Endothelial cell of umbilical vein (primary cell): ENCODE data around the gene VKORC1. TPM values are rescaled to one million over a fixed set of nuclear protein-coding genes. Genes with fewer than 3 reads are reported as not detected.

Source experiments
- BruUV-seq: library from RNA; stranded (reverse); fragments of 400-500 nt; replicated peaks from 2 replicates; lab custom pipeline; 2021; lab: Mats Ljungman, UMichigan
- CTCF ChIA-PET: fragments of 300-600, 350-600 bp; sonication (Branson Sonifier 250); formaldehyde crosslinking; loops from one replicate; lab custom pipeline; 2021; ENCODE audit warnings: antibody characterized with exemption, inconsistent platforms; lab: Charles Lee
- POLR2A ChIA-PET: fragments of 300-600, 350-600 bp; sonication (Branson Sonifier 250); formaldehyde crosslinking; loops from one replicate; lab custom pipeline; 2021; ENCODE audit warnings: antibody characterized with exemption, inconsistent platforms; lab: Charles Lee
- DNase-seq: peaks from one replicate; pipeline ENCODE4 v3.0.0-alpha.2; 2011; ENCODE audit warnings: low read depth, low spot score
- FAIRE-seq: peaks from 2 replicates; lab custom pipeline; 2011; peaks lifted over from hg19 to GRCh38; lab: Jason Lieb, UNC
- H2AFZ ChIP-seq: 2 replicates; pipeline ENCODE4 v1.6.0; 2012; ENCODE audit warnings: low read depth, low read length, control low read depth, inconsistent platforms
- H3K27ac ChIP-seq: 2 replicates; pipeline ENCODE4 v1.5.1; 2011; ENCODE audit warnings: low read depth, mild to moderate bottlenecking, control low read depth, low read length, moderate library complexity; ENCODE audit not compliant: insufficient read depth
- H3K27me3 ChIP-seq, 2 experiments: 2 replicates each; pipeline versions ENCODE4 v1.6.0 to v1.6.1; 2011; ENCODE audit warnings: low read length in 2 of 2, mixed read lengths in 1 of 2; ENCODE audit not compliant: control insufficient read depth in 2 of 2, insufficient read depth in 2 of 2
- H3K36me3 ChIP-seq, 2 experiments: 2 replicates in 1 of 2; 3 replicates in 1 of 2; pipeline ENCODE4 v1.5.1; 2011; ENCODE audit warnings: low read length in 2 of 2, mild to moderate bottlenecking in 1 of 2, moderate library complexity in 1 of 2; ENCODE audit not compliant: control insufficient read depth in 2 of 2, insufficient read depth in 2 of 2; ENCODE audit errors: extremely low read depth in 1 of 2
- H3K4me1 ChIP-seq: 3 replicates; pipeline ENCODE4 v1.5.1; 2011; ENCODE audit warnings: mild to moderate bottlenecking, low read length; ENCODE audit not compliant: control insufficient read depth, insufficient read depth; ENCODE audit errors: extremely low read depth
- H3K4me2 ChIP-seq: 2 replicates; pipeline ENCODE4 v1.6.1; 2011; ENCODE audit warnings: low read length, control low read depth, mixed read lengths; ENCODE audit not compliant: insufficient read depth
- H3K4me3 ChIP-seq, 3 experiments: fragments of 200-600 bp in 1 of 3; sonication (generic), shearing (Covaris generic) in 1 of 3; replicated peaks in 1 of 3; 2 replicates each; pipeline ENCODE4 v1.5.1; 2011 to 2016; ENCODE audit warnings: control low read depth in 3 of 3, low read length in 3 of 3, mild to moderate bottlenecking in 2 of 3, inconsistent platforms in 1 of 3, low read depth in 1 of 3, moderate library complexity in 1 of 3; ENCODE audit not compliant: insufficient read depth in 1 of 3
- H3K79me2 ChIP-seq: 2 replicates; pipeline ENCODE4 v1.6.0; 2012; ENCODE audit warnings: low read length, inconsistent platforms; ENCODE audit not compliant: control insufficient read depth, insufficient read depth
- H3K9ac ChIP-seq: replicated peaks from 2 replicates; pipeline ENCODE3; 2011; ENCODE audit warnings: low read length, control low read depth; ENCODE audit not compliant: insufficient read depth; ENCODE audit errors: extremely low read depth
- H3K9me1 ChIP-seq: replicated peaks from 3 replicates; pipeline ENCODE4 v1.6.0; 2011; ENCODE audit warnings: mild to moderate bottlenecking, low read length; ENCODE audit not compliant: control insufficient read depth, insufficient read depth; ENCODE audit errors: extremely low read depth
- H3K9me3 ChIP-seq: replicated peaks from 2 replicates; pipeline ENCODE4 v1.5.1; 2012; ENCODE audit warnings: low read length, inconsistent platforms; ENCODE audit not compliant: control insufficient read depth, insufficient read depth
- H4K20me1 ChIP-seq: replicated peaks from 2 replicates; pipeline ENCODE3; 2011; ENCODE audit warnings: mild to moderate bottlenecking, low read length; ENCODE audit not compliant: control insufficient read depth, insufficient read depth; ENCODE audit errors: extremely low read depth
- CTCF ChIP-seq, 2 donors: IDR thresholded peaks; 1 replicate in 1 of 2; 2 replicates in 1 of 2; pipeline ENCODE4 v1.5.1; 2011; ENCODE audit warnings: low read length in 2 of 2, mild to moderate bottlenecking in 2 of 2, moderate library complexity in 2 of 2, control low read depth in 1 of 2, inconsistent platforms in 1 of 2, low read depth in 1 of 2; ENCODE audit not compliant: insufficient read depth in 1 of 2; ENCODE audit errors: extremely low read depth in 1 of 2
- EZH2 ChIP-seq: IDR thresholded peaks from 2 replicates; pipeline ENCODE4 v1.6.1; 2012; ENCODE audit warnings: borderline replicate concordance, low read depth, mild to moderate bottlenecking, moderate library complexity, low read length, inconsistent platforms; ENCODE audit not compliant: severe bottlenecking
- FOS ChIP-seq: IDR thresholded peaks from 2 replicates; pipeline ENCODE4 v1.6.1; 2011; ENCODE audit warnings: mild to moderate bottlenecking, low read length, moderate library complexity, borderline replicate concordance; ENCODE audit not compliant: insufficient read depth
- GATA2 ChIP-seq: IDR thresholded peaks from 2 replicates; pipeline ENCODE4 v1.7.0; 2011; ENCODE audit warnings: low read depth, mild to moderate bottlenecking, moderate library complexity, mixed read lengths, low read length; ENCODE audit not compliant: insufficient read length, insufficient read depth
- JUN ChIP-seq: IDR thresholded peaks from 2 replicates; pipeline ENCODE4 v1.6.1; 2011; ENCODE audit warnings: borderline replicate concordance, low read depth; ENCODE audit not compliant: insufficient read length, insufficient read depth
- MYC ChIP-seq: IDR thresholded peaks from one replicate; pipeline ENCODE4 v1.6.1; 2011; ENCODE audit warnings: mild to moderate bottlenecking, low read depth, low read length
- POLR2A ChIP-seq: IDR thresholded peaks from 2 replicates; pipeline ENCODE4 v1.6.1; 2012; ENCODE audit warnings: low read depth, mild to moderate bottlenecking, control low read depth, low read length
- POLR2AphosphoS5 ChIP-seq: IDR thresholded peaks from 2 replicates; pipeline ENCODE4 v1.6.1; 2012; ENCODE audit warnings: low read depth, mild to moderate bottlenecking, control low read depth, low read length, moderate library complexity; ENCODE audit not compliant: insufficient read depth
- dilution Hi-C: fragments of 300-500 bp; cut with MboI; formaldehyde crosslinking; loops from one replicate; pipeline ENCODE4 v1.15.0; 2019; ENCODE audit warnings: low sequenced_read_pairs; ENCODE audit not compliant: extremely low pct_ligation_motif_present
- intact Hi-C: fragments of 100-400 bp; cut with micrococcal nuclease; formaldehyde crosslinking; loops from one replicate; pipeline ENCODE4 v1.10.0; 2022
- polyA plus RNA-seq, 4 experiments: library from polyadenylated mRNA; depleted of rRNA in 3 of 4; stranded (reverse) in 3 of 4; unstranded in 1 of 4; fragments of >200 nt; gene quantifications; 2 replicates each; pipeline versions ENCODE4 v1.2.1 to v1.2.3, GENCODE V29; 2011 to 2012; ENCODE audit warnings: missing spikeins in 1 of 4
- total RNA-seq: library from RNA; stranded (reverse); gene quantifications from 2 replicates; pipeline ENCODE4 v1.2.3, GENCODE V29; 2021
- TF ChIP-seq, protein P1 (sequence below): IDR thresholded peaks from 2 replicates; pipeline ENCODE4 v1.6.1; 2011; ENCODE audit not compliant: insufficient read depth, insufficient read length

Gene VKORC1
- total and polyA plus RNA-seq, 2 donors (not counting 3 experiments of a cell fraction or from before 2014, with no cell fraction given): 93.5 to 586 TPM

- Histone ChIP-seq H3K27ac (peak overlapping the region; percentile 86), H4K20me1 (no peaks in the 10 kb centered on the region), H3K4me1 (peaks cover 14% of the 10 kb centered on the region), H3K27me3 (no peaks in the 10 kb centered on the region), H3K4me2 (peak overlapping the region; percentile 93), H3K4me3 (peak overlapping the region; percentile 68 to 87 (median 87)), H3K9me1 (no peaks in the 10 kb centered on the region), H2AFZ (peak overlapping the region; percentile 70), H3K9me3 (no peaks in the 10 kb centered on the region), H3K9ac (peak overlapping the region; percentile 97), H3K79me2 (peaks cover 51% of the 10 kb centered on the region), H3K36me3 (peaks cover 3 to 15% of the 10 kb centered on the region in 2 experiments)
- dilution Hi-C loops (no loop called here), intact Hi-C loops (loop anchor here (2.0 to 10.0 kb wide), 2 partner anchors 15 to 791 kb away; no protein-coding TSS in a partner anchor)
- no TSS peak for BruUV-seq
- ChIA-PET POLR2A (interaction anchor here (0.9 to 1.8 kb wide), 4 partner anchors 11 to 107 kb away, joined by 5 to 9 read pairs (median 6); partner anchors contain the start of genes FUS and STX4), CTCF (interaction anchor here (0.6 to 2.3 kb wide), 13 partner anchors 8 to 796 kb away, joined by 3 to 22 read pairs (median 4); partner anchors contain the start of genes HSD3B7, VKORC1 and ZNF843)
- peak; percentile 91 for DNase-seq
- no peak for TF ChIP-seq POLR2A
- peak; percentile 71 for TF ChIP-seq POLR2AphosphoS5
- FAIRE-seq: peak; percentile 82
Measured at GRCh38 chr16:31073142-31073969, 21.2 kb downstream of the VKORC1 start.

DNA sequence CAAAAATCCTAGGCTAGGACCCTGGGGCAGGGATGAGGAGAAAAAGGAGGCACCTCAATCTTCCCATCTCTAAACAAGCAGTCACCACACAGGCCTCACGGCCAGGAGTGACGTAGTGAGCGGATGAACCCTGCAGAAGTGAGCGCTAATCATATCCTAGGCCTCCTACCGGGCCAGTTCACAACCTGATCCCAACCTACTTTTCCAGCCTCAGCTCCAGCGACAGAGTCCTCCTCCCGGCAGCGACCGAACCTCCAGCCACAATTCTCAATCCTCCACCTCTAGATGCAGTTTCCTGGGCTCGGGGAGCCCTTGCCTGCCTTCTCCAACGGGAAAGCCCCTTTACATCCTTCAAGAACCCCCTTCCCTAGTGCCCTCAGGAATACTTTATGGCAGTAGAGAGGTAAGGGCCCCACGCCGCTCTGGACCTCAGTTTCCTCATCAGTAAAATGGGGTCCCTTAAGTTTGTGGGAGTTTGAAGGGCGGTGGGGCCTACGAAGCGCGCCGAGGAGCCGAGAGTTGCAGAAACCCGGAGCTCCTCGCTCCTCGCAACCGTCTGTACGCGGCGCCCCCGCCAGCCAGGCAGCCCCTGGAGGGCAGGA, 22.0 kb downstream of the VKORC1 start:
- no peaks in the 10 kb centered on the region for H3K27me3 ChIP-seq
- peaks cover 0 to 9% of the 10 kb centered on the region in 2 experiments for H3K36me3 ChIP-seq
- dilution Hi-C loops (no loop called here), intact Hi-C loops (loop anchor here (2.0 to 10.0 kb wide), 2 partner anchors 14 to 792 kb away; no protein-coding TSS in a partner anchor)
- H3K27ac ChIP-seq: peak overlapping the region; percentile 86
- peaks cover 52% of the 10 kb centered on the region for H3K79me2 ChIP-seq
- ChIA-PET CTCF (interaction anchor here (0.7 to 2.3 kb wide), 4 partner anchors 87 to 797 kb away, joined by 3 to 22 read pairs (median 4); partner anchors contain the start of gene HSD3B7), POLR2A (interaction anchor here (1.8 kb wide), 1 partner anchor 69 kb away, joined by 5 read pairs; no protein-coding TSS in a partner anchor)
- H3K9me3 ChIP-seq: no peaks in the 10 kb centered on the region
- H3K9ac ChIP-seq: peak overlapping the region; percentile 97
- DNase-seq: peak; percentile 40
- peaks cover 14% of the 10 kb centered on the region for H3K4me1 ChIP-seq
- peak; percentile 81 for FAIRE-seq
- H4K20me1 ChIP-seq: no peaks in the 10 kb centered on the region
- TF ChIP-seq GATA2 (no peak), FOS (no peak), POLR2AphosphoS5 (no peak), POLR2A (no peak), JUN (no peak), MYC (no peak), EZH2 (no peak), CTCF (IDR thresholded peaks at IDR 0.05; ENCODE audit: extremely low read depth in 1 of 2, insufficient read depth in 1 of 2, low read depth in 1 of 2, low read length in 2 of 2) (no peak)
- TF ChIP-seq, protein P1, sequence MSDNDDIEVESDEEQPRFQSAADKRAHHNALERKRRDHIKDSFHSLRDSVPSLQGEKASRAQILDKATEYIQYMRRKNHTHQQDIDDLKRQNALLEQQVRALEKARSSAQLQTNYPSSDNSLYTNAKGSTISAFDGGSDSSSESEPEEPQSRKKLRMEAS: no peak
- H3K4me3 ChIP-seq: peak overlapping the region; percentile 68 to 87 (median 87)
- TSS peak; percentile 41 for BruUV-seq
- peak overlapping the region; percentile 93 for H3K4me2 ChIP-seq
- H3K9me1 ChIP-seq: no peaks in the 10 kb centered on the region
- H2AFZ ChIP-seq: peak overlapping the region; percentile 70
